Hypothalamus (tissue), 51 donors: ENCODE data around the gene DCP2.
A peak's percentile ranks its signal among the peaks of the same experiment; 100 is the strongest.
"Not testable (repeated sequence)": the region's sequence is repeated elsewhere in the genome, so short reads cannot be mapped to it uniquely, and the experiment has no call there.

Experiments used
- DNase-seq, 51 donors: peaks; one replicate each; lab custom pipeline; 2025; lab: John Stamatoyannopoulos, UW

The DCP2 gene

GRCh38 chr5:112976432-112977309, at the start of gene DCP2:
TSS of gene DCP2 (plus strand) at chr5:112976798. CDS start at chr5:112976934, 136 bp downstream.
- peak; percentile 41 to 97 (median 89) for DNase-seq

GRCh38 chr5:112929336-112930081, 47.1 kb upstream of the DCP2 start:
- DNase-seq, result no peak

- no peak for DNase-seq
Observed at GRCh38 chr5:112930082-112930344, 46.6 kb upstream of the DCP2 start.

GRCh38 chr5:112931473-112931872, 45.1 kb upstream of the DCP2 start:
- DNase-seq, result no peak

GRCh38 chr5:112933105-112933504, 43.5 kb upstream of the DCP2 start:
- DNase-seq, result no peak

- DNase-seq, result no peak
Observed at GRCh38 chr5:112933651-112934365, 42.8 kb upstream of the DCP2 start.

GRCh38 chr5:112934366-112934663, 42.3 kb upstream of the DCP2 start:
- no peak for DNase-seq

GRCh38 chr5:112935675-112936074, 40.9 kb upstream of the DCP2 start:
- no peak for DNase-seq

GRCh38 chr5:112938286-112938685, 38.3 kb upstream of the DCP2 start:
- DNase-seq, result no peak

GRCh38 chr5:112940670-112941069, 35.9 kb upstream of the DCP2 start:
- no peak for DNase-seq

GRCh38 chr5:112948458-112948857, 28.1 kb upstream of the DCP2 start:
- DNase-seq, result no peak

GRCh38 chr5:112951124-112951702, 25.4 kb upstream of the DCP2 start:
- DNase-seq, result no peak

- DNase-seq, result no peak
Observed at GRCh38 chr5:112956606-112957005, 20.0 kb upstream of the DCP2 start.

GRCh38 chr5:112957036-112957808, 19.4 kb upstream of the DCP2 start:
- DNase-seq, result no peak

GRCh38 chr5:112958093-112959088, 18.2 kb upstream of the DCP2 start:
- DNase-seq, result peak in 12 of 51 donors; percentile 4 to 41 (median 12)

- DNase-seq, result not testable (repeated sequence)
Observed at GRCh38 chr5:112959872-112960271, 16.7 kb upstream of the DCP2 start.

- DNase-seq, result no peak
Observed at GRCh38 chr5:112960315-112960714, 16.3 kb upstream of the DCP2 start.

GRCh38 chr5:112960863-112961504, 15.6 kb upstream of the DCP2 start:
- DNase-seq, result no peak

GRCh38 chr5:112963374-112963733, 13.2 kb upstream of the DCP2 start:
- DNase-seq, result not testable (repeated sequence)
